HG02759 (cell line): ENCODE data around the gene OPCML.

Source experiments
- ATAC-seq: cut with Tn5 transposase; IDR thresholded peaks from one replicate; pipeline ENCODE4 v1.9.1; 2021; ENCODE audit warnings: mild to moderate bottlenecking, moderate library complexity; ENCODE audit not compliant: unreplicated experiment

OPCML gene

DNA sequence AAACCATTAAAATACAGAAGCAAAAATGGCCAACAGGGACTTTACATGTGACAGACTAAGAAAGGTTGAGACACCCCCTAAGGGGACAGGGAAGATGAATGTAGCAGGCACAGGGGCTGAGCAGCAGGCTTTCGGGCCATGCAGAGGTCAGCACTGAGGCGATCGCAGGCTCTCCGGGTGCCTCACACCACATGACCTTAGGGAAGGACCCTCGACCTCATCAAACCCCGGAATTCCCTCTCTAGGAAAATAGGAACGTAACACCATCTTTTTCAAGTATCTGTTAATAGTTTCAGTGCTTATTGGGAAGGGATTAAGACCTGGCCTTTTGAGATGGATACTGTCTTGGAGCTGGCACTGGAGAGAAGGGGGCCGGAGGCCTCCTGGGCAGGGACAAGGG, 27.4 kb downstream of the OPCML start:
- no peak for ATAC-seq

DNA sequence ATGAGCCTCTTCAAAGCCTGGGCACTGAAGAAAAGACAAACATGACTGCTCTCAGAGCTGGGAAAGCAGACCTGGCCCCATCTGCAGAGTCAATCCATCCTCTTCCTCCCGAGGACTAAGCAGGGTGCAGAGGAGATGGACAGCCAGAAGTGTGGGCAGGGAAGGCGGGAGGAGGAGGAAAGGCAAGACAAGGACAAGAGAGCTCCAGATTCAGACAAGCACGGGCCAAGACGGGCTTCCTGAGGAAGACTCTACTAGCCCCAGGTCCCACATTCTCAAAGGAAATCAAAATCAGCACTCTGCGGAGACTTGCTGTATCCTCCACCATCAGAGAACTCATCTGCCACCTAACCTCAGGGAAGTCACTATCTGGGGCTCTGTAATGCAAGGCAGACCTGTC, 28.5 kb downstream of the OPCML start:
- no peak for ATAC-seq

DNA sequence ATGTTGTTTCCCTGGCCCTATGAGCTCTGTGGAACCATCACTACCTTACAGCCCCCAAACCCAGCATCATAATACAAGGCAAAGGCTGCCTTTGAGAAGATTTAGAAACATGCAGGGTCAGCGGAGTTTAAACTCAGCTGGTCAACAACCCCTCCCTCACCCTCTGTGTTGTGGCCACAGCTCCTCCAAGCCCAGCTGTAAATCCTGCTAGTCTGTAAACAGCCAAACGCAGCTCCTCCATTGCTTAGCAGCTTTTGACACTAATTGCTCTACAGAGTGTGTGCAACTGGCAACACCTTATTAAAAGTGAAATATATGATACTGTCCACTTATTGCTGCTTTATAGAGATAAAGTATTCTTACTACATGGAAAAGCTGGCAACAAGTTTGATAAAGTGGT, 29.1 kb downstream of the OPCML start:
- no peak for ATAC-seq

DNA sequence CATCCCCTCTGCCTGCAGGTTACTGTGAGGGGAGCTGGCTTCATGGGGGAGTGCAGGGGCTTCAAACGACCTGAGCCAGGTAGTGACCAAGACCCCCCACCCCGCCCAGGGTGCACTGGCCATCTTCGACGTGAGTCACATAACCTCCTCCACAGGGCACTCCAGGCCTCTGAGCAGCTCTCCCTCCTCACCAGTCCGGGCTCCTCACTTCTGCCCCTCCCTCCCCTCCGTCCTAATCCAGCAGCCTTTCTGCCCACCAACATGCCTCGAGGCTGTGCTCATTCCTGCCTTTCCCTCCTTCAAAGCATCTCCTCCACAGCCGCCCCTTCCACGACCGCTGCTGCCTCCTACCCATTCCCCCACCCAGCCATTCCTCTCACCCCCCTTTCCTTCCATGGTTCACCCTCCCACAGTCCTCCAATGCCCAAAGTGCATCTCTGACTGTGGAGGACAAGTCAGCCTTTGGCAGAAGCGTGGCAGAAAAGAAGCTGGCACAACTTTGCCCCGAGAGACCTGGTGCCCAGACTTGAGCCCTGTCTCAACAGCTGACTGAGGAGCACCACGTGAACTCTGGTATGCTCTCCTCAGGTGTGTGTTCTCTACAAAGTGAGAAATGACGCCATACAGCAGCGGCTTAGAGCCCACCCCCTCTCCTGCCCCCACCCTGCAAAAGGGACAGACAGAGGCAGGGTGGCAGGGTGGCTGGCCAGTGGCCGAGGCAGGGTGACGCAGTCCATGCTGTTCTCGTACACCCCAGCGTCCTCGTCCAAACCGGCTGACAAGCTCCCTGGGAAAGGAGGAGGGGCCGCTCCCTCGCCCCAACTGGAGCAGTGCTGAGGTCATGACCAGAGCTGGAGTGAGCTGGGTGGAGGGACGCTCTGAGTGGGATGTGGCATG, 30.4 kb downstream of the OPCML start:
- ATAC-seq, result no peak

DNA sequence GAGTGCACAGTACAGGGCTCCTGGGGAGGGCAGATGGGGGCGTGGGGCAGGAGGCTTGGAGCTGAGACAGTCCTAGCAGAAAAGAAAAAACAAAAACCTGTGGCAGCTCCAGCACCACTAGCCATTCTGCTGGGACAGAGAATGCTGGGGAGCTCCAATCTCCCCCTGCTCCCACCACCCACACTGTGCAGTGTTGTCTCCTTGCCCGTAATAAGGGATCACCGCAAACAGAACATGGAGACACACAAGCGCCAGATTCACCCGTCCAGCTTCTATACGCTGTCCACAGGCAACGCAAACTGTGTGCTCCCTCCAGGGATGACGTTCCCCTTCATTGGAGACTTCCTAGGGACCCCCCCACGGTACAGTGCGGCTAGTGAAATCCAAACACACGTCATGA, 31.4 kb downstream of the OPCML start:
- ATAC-seq, result no peak

DNA sequence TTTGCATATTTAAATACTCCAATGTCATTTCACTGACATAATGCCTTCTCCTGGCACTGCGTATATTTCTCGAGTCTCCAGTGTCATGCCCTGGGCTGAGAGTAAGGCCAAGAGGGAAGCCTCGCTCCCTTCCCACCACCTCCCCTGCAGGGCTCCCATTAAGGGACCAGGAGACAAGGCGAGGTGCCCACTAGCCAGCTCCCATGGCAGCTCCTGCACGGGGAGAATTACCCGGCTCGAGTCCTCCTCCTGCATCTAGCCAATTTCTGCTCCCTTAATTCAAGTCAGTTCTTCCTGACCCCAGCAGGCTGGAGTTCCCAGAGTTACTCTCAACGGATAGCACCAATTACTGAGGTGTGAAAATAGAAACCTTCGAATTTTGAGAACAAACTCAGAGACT, 31.9 kb downstream of the OPCML start:
- no peak for ATAC-seq

DNA sequence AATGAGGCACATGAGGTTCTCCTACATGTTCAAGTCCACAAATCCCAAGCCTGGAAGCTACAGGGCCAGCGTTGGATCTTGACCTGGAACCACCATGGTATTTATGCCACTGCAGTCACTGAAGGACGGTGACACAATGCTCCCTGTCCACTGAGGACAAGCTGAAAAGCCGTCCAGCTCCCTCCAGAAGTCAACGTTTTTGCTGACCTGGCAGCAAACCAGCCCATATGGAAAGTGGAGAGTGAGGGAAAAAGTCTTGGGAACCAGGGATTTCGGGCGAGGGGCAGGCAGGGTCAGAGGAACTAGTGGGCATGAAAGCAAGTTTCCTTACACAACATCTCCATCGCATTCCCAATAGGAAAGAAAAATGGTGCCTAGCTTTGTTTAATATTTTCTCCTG, 33.3 kb downstream of the OPCML start:
- no peak for ATAC-seq

DNA sequence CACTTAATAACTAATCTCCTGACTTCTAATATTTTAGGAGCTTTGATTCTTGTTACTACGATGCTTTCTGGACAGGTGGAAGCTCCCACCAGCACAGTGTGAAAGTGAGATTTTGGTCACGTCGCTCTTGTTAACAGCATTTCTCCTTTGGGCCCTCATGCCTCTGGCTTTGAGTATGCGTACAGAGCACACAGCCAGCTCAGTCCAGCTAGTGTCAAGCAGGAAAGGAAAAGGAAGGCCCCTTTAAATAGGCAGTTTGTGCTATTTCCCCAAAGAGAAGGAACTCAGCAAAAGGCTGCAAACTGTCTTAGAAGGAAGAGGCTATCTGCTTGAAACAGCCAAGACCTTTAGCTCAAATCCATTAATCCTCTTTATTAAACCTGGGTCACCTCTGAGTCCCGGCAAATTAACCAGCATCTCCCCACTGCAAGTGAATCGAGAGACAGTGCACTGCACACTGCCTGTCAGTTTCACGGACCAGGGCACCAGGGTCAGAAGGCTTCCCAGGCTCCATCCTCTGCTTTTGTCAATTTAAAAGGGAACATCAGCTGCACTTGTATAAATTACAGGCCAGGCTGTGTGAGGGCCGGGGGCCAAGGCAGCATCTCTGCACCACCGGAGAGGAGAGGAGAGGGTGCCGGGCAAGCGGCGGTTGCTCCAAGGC, 34.7 kb downstream of the OPCML start:
- no peak for ATAC-seq

DNA sequence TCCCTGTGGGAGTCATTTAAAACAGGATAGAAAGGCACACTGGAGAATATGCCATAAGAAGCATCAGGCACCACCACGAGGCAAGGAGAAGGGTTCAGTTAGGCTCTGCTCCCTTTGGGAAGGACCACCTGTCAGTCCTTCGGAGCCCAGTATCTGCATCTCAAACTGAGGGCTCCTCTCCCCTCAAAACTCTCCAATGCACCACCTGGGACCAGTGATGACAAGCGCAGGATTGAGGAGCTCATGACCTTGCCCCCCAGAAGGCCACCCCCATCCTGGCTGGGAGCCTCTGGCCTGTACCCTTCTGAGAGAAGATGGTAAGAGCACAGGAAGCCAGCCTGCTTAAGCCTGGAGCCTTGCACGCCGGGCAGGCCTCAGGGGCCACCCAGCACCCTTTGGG, 39.4 kb downstream of the OPCML start:
- ATAC-seq, result no peak

DNA sequence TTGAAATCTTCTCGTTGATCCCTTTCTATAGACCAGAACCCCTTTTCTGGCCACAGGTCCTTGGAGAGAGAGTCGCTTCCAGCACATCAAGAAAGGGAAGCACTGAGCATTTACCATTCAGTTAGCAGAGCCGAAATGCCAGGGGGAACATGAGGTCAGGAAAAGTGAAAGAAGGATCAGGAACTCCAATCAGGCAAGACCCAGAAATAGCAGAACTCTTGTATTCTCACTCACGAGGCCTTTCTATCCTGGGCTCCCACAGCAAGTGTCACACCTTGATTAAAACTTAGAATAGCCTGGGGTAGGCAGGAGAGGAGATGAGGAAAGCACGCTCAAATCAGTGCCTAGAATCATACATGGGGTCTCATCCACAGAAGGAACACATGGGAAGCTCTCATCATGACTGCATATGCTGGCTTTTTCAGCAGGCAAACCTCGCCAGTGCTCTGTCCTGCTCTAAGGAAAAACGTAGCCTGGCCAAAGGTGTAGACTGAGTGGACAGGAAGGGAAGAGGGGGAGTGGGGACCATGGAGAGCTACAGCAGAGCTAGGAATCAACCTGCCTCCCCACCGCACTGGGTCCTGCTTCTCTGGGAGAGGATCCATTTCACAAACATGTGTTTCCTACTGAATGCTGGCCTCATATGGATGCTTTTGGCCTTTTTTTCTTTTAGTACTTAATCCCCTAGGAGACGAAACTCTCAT, 40.5 kb downstream of the OPCML start:
- no peak for ATAC-seq

DNA sequence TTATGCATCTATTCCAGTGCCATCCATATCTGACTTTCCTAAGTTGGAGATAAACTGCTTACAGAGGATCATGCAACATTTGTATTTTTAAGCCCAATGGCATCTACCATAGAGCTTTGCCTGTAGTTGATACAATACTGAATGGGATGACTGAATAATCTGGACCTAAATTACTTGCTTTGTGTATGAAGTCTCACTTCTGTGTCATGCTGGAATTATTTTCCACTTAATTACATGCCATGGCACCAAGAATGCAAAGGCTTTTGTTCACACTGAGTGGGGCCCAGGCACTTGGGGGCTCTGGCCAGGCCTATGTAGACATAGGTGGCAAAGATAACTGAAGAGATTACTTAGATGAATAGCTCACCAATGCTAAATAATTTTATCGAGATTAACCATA, 51.6 kb downstream of the OPCML start:
- no peak for ATAC-seq

DNA sequence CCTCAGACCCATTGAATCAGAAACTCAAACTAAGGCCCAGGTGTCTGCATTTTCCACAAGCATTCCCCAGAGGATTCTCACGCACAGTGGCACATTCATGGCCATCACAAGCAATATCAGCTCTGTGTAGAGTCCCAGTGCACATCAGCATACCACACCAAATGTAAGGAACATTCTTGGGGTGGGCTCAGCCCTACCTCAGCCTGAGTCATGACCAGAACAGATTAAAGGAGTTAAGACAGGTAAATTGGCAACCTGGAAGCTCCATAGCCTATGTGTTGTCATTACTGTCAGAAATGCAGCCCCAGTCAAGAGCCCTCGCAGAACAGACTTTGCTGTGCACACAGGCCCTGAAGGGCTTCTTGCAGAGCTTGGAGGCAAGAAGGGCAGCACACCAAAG, 53.1 kb downstream of the OPCML start:
- no peak for ATAC-seq

DNA sequence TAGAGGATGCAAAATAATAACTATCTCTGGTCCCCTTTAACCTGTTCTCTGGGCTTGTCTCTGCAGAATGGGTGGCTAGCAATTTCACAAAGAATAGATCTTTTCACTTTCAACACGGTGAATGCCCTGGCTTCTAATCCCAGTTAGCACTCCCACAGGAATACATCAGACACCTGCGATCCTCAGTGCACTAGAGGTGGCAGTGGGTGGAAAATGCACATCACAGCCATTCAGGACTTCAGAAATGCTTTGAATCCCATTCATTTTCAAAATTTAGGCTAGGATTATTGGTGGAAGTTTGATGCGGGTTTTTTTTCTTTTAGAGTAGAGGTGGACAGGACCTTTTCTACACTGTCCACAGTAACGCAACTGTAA, 55.1 kb downstream of the OPCML start:
- no peak for ATAC-seq

DNA sequence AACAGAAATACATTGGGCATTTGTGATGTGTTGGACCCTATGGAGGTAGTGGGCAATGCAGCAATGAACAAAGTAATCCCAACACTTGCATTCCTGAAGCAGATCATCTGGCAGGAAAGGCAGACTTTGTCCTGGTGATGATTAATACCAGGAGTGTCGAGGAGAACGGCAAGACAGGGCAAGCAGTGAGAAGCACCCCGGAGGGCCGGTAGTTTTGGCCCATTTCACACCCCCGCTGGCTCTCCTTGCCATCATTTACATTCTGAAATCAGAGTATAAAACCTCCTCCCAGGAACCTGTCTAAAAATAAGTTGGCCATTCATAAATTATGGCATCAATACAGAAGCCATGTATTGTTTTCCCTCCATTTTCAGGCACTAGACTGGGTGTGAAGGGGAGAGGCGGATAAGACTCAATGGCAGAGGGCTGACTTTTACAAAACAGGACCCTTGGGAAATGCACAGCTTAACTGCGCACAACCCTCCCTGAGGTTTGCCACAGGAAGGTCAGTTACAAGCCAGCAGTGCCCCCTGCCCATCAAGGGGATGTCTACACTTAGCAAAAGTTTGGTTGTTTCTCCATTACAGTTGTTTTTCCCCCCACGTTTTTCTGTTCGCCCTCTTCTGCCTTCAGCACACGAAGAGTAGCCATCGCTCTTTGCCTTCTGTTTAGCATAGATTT, 55.6 kb downstream of the OPCML start:
- no peak for ATAC-seq

DNA sequence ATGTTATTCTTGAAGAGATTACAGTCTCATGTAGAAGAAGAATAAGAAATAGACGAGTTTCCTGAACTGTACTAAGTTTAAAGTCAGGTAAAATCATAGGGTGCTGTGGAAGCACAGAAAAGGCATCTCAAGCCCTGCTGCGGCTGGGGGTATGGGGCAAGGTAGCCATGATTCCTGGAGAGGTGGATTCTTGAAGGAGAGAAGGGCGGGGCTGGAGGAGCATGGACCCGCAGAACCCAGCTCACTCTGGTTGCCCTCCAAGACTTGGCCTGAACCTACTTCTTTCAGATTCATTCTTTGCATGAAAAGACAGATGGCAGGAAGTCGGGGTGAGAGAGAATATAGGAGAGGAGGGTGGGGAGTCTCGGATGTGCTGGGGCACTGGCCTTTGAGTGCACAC, 57.8 kb downstream of the OPCML start:
- no peak for ATAC-seq

DNA sequence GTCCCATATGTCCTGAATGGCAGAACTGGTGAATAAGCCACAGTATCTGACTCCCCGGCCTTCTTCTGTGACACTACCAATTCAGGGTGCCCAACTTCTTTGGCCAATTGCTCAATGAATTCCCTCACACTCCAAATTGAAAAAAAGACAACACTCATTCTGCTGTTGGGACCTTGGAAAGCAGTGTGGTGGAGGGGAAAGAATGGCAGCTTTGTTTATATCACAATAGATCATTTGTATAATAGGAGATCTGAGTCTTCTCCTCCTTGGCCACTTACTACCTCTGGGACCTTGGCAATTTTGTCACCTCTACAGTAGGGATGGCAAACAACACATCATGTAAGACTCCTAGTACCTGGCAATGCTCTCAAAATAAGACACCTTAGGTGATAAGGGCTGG, 64.6 kb downstream of the OPCML start:
- ATAC-seq, result no peak

DNA sequence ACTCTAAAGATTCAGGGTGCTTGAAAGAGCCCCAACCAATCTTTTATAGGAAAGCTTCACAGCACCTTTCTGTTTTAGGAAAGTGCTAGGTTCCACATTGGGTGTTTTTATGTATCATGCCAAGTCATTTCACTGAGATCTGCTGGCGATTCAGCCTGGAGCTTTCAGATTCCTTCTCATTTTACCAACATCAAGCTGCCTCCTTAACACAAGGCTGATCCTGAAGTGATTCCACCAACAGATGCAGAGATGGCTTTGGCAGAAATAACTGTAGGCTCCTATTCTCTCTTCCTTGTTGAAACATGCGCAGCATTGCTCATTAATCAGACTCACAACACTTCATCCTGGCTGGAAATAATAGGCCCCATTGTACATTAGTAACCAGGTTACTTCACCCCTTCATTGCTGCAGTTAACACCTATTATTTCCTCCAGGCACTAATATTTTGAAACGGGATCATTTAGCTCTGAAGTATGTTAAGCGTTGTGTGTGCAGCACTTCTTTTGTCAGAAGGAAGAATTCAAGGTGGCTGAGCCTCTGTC, 89.0 kb downstream of the OPCML start:
- ATAC-seq, result no peak

DNA sequence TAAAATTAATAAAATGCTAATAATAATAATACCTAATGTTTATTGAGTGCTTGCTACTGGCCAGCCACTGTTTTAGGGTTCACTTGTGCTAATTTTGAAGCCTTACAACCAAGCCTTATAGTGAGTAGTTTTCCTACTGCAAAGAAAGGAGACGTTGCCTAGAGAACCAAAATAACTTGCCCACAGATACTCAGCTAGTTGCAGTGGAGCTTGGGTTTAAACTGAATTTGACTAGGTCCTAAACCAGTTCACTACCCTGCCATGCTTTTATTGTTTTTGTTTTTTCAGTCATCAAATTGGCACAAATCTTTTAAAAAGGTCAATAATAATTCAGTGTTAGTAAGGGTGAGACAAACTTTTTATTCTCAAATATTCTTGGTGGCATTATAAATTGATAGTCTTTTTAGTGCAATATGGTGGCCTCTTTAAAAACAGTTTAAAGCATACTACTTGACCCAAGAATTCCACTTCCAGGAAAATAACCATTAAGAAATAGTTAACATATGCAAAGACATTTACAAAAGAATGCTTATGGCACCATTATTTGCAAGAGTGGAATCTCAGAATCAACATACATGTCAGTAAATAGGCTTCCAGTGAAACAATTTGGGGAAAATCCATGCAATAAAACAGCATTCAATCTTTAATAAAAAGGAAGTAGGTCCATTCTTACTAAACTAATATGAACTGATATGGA, 90.2 kb downstream of the OPCML start:
- ATAC-seq, result no peak

DNA sequence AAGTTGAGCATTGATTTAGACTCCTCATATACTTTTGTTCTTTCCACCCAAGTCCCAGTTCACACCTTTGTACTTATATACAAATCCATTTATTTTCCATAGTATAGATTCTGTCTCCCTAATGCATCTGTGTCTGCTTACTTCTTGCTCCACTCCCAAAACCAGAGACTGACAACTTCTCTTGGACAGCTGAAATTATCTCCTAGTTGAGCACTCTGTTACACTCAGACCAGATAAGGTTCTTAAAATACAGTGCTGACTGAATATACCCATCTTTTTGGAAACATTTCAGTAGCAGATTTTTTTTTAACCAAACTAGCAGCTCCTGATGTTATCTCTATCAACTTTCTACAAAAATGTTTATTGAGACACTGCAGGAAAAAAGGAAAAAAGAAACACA, 106.3 kb downstream of the OPCML start:
- no peak for ATAC-seq

DNA sequence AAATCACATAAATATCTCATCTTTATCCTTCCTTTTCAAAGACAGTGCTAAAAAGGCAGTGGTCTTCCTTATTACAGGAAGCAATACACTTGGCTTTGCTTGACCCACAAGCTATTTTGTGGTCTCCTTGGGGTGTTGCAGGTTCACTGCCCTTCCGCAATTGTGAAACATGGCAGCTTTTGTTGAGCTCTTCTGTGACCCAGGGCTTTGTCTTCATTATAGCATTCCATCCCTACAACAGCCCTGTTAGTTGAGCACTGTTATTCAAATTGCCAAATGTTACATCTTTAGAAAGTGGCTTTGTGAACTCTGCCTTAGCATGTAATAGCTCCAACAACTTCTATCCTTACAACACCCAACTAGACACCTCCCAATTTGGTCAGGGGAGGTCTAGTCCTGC, 107.1 kb downstream of the OPCML start:
- ATAC-seq, result no peak

DNA sequence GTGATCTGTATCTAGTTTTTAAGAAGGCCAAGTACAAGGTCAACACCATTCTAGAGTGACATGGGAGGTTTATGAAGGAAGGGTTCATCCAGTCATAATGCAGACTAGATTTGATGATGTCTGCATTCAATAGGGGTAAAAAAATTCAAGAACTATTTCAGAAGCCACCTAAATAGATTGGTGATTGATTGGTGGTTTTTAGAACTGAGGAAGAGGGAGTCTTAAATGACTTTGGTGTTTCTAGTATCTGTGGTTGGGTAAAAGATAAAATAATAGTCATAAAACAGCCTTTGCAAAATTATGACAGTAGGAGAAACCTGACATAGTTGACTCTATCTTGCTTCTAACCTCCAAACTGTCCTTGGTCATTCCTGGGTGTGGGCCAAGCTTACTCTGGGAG, 114.1 kb downstream of the OPCML start:
- ATAC-seq, result no peak
